Neural cell (in vitro differentiated cells): ENCODE data around the gene LAMTOR1. TPM values are rescaled to one million over a fixed set of nuclear protein-coding genes. Genes with fewer than 3 reads are reported as not detected.

Experiments
- H2AFZ ChIP-seq: fragments of 200-600, 300-800 bp; sonication (generic), shearing (Covaris generic); 2 replicates; pipeline ENCODE4 v1.6.0; 2014; ENCODE audit warnings: low read depth, mild to moderate bottlenecking, antibody characterized with exemption, low read length, moderate library complexity
- H3F3A ChIP-seq: fragments of 200-600 bp; shearing (Covaris generic); 2 replicates; pipeline ENCODE4 v1.6.1; 2016; ENCODE audit warnings: mild to moderate bottlenecking, moderate library complexity, mixed read lengths, antibody characterized with exemption, low read length; ENCODE audit not compliant: insufficient read depth, poor library complexity, severe bottlenecking
- H3K27ac ChIP-seq: fragments of 200-600, 300-800 bp; sonication (generic), shearing (Covaris generic); 2 replicates; pipeline ENCODE4 v1.5.1; 2014; ENCODE audit warnings: mild to moderate bottlenecking, low read length, moderate library complexity
- H3K27me3 ChIP-seq: fragments of 300-800, 200-600 bp; sonication (generic), shearing (Covaris generic); 2 replicates; pipeline ENCODE4 v1.6.0; 2014; ENCODE audit warnings: mild to moderate bottlenecking, low read depth, low read length, moderate library complexity; ENCODE audit not compliant: insufficient read depth
- H3K36me3 ChIP-seq: fragments of 300-800, 200-600 bp; sonication (generic), shearing (Covaris generic); 2 replicates; pipeline ENCODE4 v1.5.1; 2014; ENCODE audit warnings: mild to moderate bottlenecking, antibody characterized with exemption, low read length, moderate library complexity; ENCODE audit not compliant: insufficient read depth
- H3K4me2 ChIP-seq: fragments of 300-800, 200-600 bp; sonication (generic), shearing (Covaris generic); 2 replicates; pipeline ENCODE4 v1.6.0; 2014; ENCODE audit warnings: mild to moderate bottlenecking, low read length
- H3K4me3 ChIP-seq: fragments of 300-800, 200-600 bp; sonication (generic), shearing (Covaris generic); 2 replicates; pipeline ENCODE4 v1.5.1; 2014; ENCODE audit warnings: mild to moderate bottlenecking, low read length, moderate library complexity
- H3K79me2 ChIP-seq: fragments of 200-600 bp; shearing (Covaris generic); replicated peaks from 2 replicates; pipeline ENCODE4 v1.6.0; 2014; ENCODE audit warnings: mild to moderate bottlenecking, low read length, moderate library complexity; ENCODE audit not compliant: insufficient read depth
- H3K9ac ChIP-seq: fragments of 300-800, 200-600 bp; sonication (generic), shearing (Covaris generic); 2 replicates; pipeline ENCODE4 v1.6.1; 2016; ENCODE audit warnings: mild to moderate bottlenecking, low read length, mixed read lengths
- H3K9me2 ChIP-seq: fragments of 200-600 bp; shearing (Covaris generic); 2 replicates; pipeline ENCODE4 v1.6.1; 2016; ENCODE audit warnings: mild to moderate bottlenecking, low read length, mixed read lengths; ENCODE audit not compliant: insufficient read depth
- H3K9me3 ChIP-seq: fragments of 200-600, 300-800 bp; sonication (generic), shearing (Covaris generic); 2 replicates; pipeline ENCODE4 v1.6.1; 2016; ENCODE audit warnings: mild to moderate bottlenecking, mixed run types, low read length, moderate library complexity, mixed read lengths
- H4K20me1 ChIP-seq: fragments of 200-600 bp; shearing (Covaris generic); 2 replicates; pipeline ENCODE4 v1.6.1; 2016; ENCODE audit warnings: mild to moderate bottlenecking, mixed run types; ENCODE audit not compliant: insufficient read depth
- EP300 ChIP-seq: fragments of 450-650 bp; conservative IDR thresholded peaks from 2 replicates; pipeline ENCODE4 v1.6.1; 2014; ENCODE audit warnings: antibody characterized with exemption, mild to moderate bottlenecking, moderate library complexity; ENCODE audit not compliant: poor library complexity, severe bottlenecking
- EZH2 ChIP-seq: fragments of 200-600, 300-800 bp; shearing (Covaris generic), sonication (generic); IDR thresholded peaks from 2 replicates; pipeline ENCODE4 v1.6.1; 2014; ENCODE audit warnings: antibody characterized with exemption, low read length, borderline replicate concordance, mild to moderate bottlenecking; ENCODE audit not compliant: insufficient read depth, poor library complexity, severe bottlenecking
- MXI1 ChIP-seq: fragments of 450-650 bp; conservative IDR thresholded peaks from 2 replicates; pipeline ENCODE4 v1.6.1; 2014; ENCODE audit warnings: antibody characterized with exemption, mild to moderate bottlenecking; ENCODE audit not compliant: poor library complexity, severe bottlenecking
- POLR2AphosphoS5 ChIP-seq: IDR thresholded peaks from 2 replicates; pipeline ENCODE4 v1.6.1; 2012
- RAD21 ChIP-seq: fragments of 450-650 bp; conservative IDR thresholded peaks from 2 replicates; pipeline ENCODE4 v1.6.1; 2014; ENCODE audit warnings: antibody characterized with exemption, mild to moderate bottlenecking, moderate library complexity
- SMC3 ChIP-seq: fragments of 450-650 bp; conservative IDR thresholded peaks from 2 replicates; pipeline ENCODE4 v1.6.1; 2014; ENCODE audit warnings: antibody characterized with exemption, mild to moderate bottlenecking, moderate library complexity; ENCODE audit not compliant: poor library complexity
- TAF1 ChIP-seq: IDR thresholded peaks from 2 replicates; pipeline ENCODE4 v1.6.1; 2012; ENCODE audit warnings: low read depth
- polyA plus RNA-seq: library from polyadenylated mRNA; depleted of rRNA; stranded (reverse); fragments of >200 nt; gene quantifications from 2 replicates; pipeline ENCODE4 v1.2.3, GENCODE V29; 2014
- TF ChIP-seq, protein P1 (sequence below): IDR thresholded peaks from 2 replicates; pipeline ENCODE4 v1.6.1; 2012; ENCODE audit warnings: borderline replicate concordance
- TF ChIP-seq, protein P2 (sequence below): fragments of 450-650 bp; IDR thresholded peaks from 2 replicates; pipeline ENCODE4 v1.5.1; 2014; ENCODE audit warnings: antibody characterized with exemption, mild to moderate bottlenecking, moderate library complexity; ENCODE audit not compliant: poor library complexity, severe bottlenecking

The LAMTOR1 gene
- polyA plus RNA-seq, 1 donor from 2014 or later: 108 TPM

DNA sequence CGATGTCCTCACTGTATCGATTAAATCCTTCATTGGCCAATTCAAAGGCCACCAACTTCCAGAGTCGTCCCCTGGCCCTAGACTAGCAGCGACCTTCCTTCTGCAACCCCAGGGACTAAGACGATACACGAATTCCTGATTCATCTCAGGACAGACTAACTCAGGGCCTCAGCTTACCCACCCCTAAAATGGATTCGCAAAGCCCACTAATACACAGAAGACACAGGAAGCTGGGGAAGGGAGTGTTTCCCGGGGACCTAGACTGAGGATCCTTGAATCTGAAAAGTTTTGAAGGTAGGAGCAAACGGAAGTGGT lies 509 bp downstream of the LAMTOR1 start:
- peak overlapping the region; percentile 90 for H3K9ac ChIP-seq
- H2AFZ ChIP-seq: peak overlapping the region; percentile 53
- TF ChIP-seq TAF1: no peak
- TF ChIP-seq SMC3: no peak
- TF ChIP-seq EZH2: no peak
- TF ChIP-seq, protein P1, sequence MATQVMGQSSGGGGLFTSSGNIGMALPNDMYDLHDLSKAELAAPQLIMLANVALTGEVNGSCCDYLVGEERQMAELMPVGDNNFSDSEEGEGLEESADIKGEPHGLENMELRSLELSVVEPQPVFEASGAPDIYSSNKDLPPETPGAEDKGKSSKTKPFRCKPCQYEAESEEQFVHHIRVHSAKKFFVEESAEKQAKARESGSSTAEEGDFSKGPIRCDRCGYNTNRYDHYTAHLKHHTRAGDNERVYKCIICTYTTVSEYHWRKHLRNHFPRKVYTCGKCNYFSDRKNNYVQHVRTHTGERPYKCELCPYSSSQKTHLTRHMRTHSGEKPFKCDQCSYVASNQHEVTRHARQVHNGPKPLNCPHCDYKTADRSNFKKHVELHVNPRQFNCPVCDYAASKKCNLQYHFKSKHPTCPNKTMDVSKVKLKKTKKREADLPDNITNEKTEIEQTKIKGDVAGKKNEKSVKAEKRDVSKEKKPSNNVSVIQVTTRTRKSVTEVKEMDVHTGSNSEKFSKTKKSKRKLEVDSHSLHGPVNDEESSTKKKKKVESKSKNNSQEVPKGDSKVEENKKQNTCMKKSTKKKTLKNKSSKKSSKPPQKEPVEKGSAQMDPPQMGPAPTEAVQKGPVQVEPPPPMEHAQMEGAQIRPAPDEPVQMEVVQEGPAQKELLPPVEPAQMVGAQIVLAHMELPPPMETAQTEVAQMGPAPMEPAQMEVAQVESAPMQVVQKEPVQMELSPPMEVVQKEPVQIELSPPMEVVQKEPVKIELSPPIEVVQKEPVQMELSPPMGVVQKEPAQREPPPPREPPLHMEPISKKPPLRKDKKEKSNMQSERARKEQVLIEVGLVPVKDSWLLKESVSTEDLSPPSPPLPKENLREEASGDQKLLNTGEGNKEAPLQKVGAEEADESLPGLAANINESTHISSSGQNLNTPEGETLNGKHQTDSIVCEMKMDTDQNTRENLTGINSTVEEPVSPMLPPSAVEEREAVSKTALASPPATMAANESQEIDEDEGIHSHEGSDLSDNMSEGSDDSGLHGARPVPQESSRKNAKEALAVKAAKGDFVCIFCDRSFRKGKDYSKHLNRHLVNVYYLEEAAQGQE: no peak
- TF ChIP-seq, protein P2, sequence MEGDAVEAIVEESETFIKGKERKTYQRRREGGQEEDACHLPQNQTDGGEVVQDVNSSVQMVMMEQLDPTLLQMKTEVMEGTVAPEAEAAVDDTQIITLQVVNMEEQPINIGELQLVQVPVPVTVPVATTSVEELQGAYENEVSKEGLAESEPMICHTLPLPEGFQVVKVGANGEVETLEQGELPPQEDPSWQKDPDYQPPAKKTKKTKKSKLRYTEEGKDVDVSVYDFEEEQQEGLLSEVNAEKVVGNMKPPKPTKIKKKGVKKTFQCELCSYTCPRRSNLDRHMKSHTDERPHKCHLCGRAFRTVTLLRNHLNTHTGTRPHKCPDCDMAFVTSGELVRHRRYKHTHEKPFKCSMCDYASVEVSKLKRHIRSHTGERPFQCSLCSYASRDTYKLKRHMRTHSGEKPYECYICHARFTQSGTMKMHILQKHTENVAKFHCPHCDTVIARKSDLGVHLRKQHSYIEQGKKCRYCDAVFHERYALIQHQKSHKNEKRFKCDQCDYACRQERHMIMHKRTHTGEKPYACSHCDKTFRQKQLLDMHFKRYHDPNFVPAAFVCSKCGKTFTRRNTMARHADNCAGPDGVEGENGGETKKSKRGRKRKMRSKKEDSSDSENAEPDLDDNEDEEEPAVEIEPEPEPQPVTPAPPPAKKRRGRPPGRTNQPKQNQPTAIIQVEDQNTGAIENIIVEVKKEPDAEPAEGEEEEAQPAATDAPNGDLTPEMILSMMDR: no peak
- no peak for TF ChIP-seq RAD21
- TF ChIP-seq POLR2AphosphoS5: no peak
- TF ChIP-seq MXI1: no peak
- TF ChIP-seq EP300: no peak
- H3K4me3 ChIP-seq: peak overlapping the region; percentile 73
- no peaks in the 10 kb centered on the region for H4K20me1 ChIP-seq
- no peaks in the 10 kb centered on the region for H3F3A ChIP-seq
- H3K27ac ChIP-seq: peak overlapping the region; percentile 84
- H3K9me3 ChIP-seq: no peaks in the 10 kb centered on the region
- H3K79me2 ChIP-seq: peaks cover 20% of the 10 kb centered on the region
- H3K36me3 ChIP-seq: no peaks in the 10 kb centered on the region
- H3K4me2 ChIP-seq: peak overlapping the region; percentile 71
- no peaks in the 10 kb centered on the region for H3K9me2 ChIP-seq
- no peaks in the 10 kb centered on the region for H3K27me3 ChIP-seq

DNA sequence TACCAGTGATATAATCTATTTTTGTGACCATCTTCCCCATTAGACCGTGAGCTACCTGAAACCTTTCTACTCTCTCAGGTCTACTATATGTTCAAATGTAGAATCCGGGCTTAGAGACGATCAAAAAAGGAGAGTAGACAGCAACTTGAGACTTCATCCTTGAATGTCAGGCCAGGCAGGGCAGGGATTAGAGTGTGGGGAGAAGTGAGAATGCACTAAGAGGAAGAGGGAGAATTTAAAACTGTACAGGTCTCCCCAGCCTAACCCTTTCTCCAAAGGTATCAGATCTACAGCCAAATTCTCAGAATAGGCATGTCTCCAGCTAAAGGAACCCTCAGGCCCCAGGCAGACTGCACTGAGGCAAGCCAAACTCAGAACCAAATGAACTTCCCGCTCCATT lies 935 bp downstream of the LAMTOR1 start:
- peak overlapping the region; percentile 71 for H3K4me2 ChIP-seq
- no peaks in the 10 kb centered on the region for H4K20me1 ChIP-seq
- H3K27ac ChIP-seq: peak overlapping the region; percentile 84
- TF ChIP-seq TAF1 (no peak), SMC3 (no peak), EZH2 (no peak), EP300 (no peak), POLR2AphosphoS5 (no peak), RAD21 (no peak), MXI1 (no peak)
- TF ChIP-seq, protein P1: no peak
- TF ChIP-seq, protein P2: no peak
- H3K9me3 ChIP-seq: no peaks in the 10 kb centered on the region
- H3K79me2 ChIP-seq: peaks cover 20% of the 10 kb centered on the region
- no peaks in the 10 kb centered on the region for H3K27me3 ChIP-seq
- peak overlapping the region; percentile 90 for H3K9ac ChIP-seq
- no peak overlapping the region for H2AFZ ChIP-seq
- H3K4me3 ChIP-seq: peak overlapping the region; percentile 73
- H3F3A ChIP-seq: no peaks in the 10 kb centered on the region
- no peaks in the 10 kb centered on the region for H3K9me2 ChIP-seq
- no peaks in the 10 kb centered on the region for H3K36me3 ChIP-seq
